ENCODE data around the gene HSD17B12.
"Not testable (repeated sequence)": the region's sequence is repeated elsewhere in the genome, so short reads cannot be mapped to it uniquely, and the experiment has no call there.

DNA sequence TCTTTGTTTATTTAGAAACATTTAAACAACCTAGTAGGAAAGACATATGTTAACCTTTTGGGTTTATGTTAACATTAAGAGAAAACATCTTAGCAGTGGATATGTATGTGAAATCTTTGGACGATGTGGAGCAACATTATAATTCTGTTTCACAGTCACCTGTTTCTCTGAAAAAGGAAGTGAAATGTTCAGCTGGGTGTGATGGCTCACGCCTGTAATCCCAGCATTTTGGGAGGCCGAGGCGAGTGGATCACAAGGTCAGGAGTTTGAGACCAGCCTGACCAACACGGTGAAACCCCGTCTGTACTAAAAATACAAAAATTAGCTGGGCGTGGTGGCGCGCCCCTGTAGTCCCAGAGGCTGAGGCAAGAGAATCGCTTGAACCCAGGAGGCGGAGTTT is 1.5 kb downstream of the HSD17B12 start:
- TF ChIP-seq, protein P1, sequence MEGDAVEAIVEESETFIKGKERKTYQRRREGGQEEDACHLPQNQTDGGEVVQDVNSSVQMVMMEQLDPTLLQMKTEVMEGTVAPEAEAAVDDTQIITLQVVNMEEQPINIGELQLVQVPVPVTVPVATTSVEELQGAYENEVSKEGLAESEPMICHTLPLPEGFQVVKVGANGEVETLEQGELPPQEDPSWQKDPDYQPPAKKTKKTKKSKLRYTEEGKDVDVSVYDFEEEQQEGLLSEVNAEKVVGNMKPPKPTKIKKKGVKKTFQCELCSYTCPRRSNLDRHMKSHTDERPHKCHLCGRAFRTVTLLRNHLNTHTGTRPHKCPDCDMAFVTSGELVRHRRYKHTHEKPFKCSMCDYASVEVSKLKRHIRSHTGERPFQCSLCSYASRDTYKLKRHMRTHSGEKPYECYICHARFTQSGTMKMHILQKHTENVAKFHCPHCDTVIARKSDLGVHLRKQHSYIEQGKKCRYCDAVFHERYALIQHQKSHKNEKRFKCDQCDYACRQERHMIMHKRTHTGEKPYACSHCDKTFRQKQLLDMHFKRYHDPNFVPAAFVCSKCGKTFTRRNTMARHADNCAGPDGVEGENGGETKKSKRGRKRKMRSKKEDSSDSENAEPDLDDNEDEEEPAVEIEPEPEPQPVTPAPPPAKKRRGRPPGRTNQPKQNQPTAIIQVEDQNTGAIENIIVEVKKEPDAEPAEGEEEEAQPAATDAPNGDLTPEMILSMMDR (IDR thresholded peaks at IDR 0.05; ENCODE audit: low read length): not testable (repeated sequence)
- TF ChIP-seq EZH2 (IDR thresholded peaks at IDR 0.05; ENCODE audit: borderline replicate concordance, low read length): not testable (repeated sequence)

Measured in OCI-LY1 (cell line).